Mesothelial cell of epicardium (in vitro differentiated cells): ENCODE results near the gene NUB1. TPM values are rescaled to one million over a fixed set of nuclear protein-coding genes. Genes with fewer than 3 reads are reported as not detected.

Experiments used
- DNase-seq, 2 experiments: peaks; one replicate each; pipeline ENCODE4 v3.0.0; 2021; ENCODE audit warnings: low spot score in 2 of 2; ENCODE audit not compliant: unreplicated experiment in 2 of 2
- H3K27ac Mint-ChIP-seq: 2 replicates; pipeline ENCODE4 v1.8.0; 2021; ENCODE audit warnings: mixed read lengths
- H3K27me3 Mint-ChIP-seq: 2 replicates; pipeline ENCODE4 v1.8.0; 2021; ENCODE audit warnings: low read depth, mixed read lengths
- H3K36me3 Mint-ChIP-seq: 2 replicates; pipeline ENCODE4 v1.8.0; 2021; ENCODE audit warnings: mixed read lengths
- H3K4me1 Mint-ChIP-seq: 2 replicates; pipeline ENCODE4 v1.8.0; 2021; ENCODE audit warnings: mixed read lengths
- H3K4me3 Mint-ChIP-seq: 2 replicates; pipeline ENCODE4 v1.8.0; 2021; ENCODE audit warnings: mild to moderate bottlenecking, moderate library complexity, mixed read lengths
- H3K9me3 Mint-ChIP-seq: 2 replicates; pipeline ENCODE4 v1.8.0; 2021; ENCODE audit warnings: mixed read lengths
- CTCF ChIP-seq: fragments of 200-600 bp; sonication (generic); IDR thresholded peaks from one replicate; pipeline ENCODE4 v1.5.0; 2021; ENCODE audit warnings: antibody characterized with exemption; ENCODE audit not compliant: unreplicated experiment
- total RNA-seq: library from RNA; stranded (reverse); gene quantifications from 3 replicates; pipeline ENCODE4 v1.2.1, GENCODE V29; 2021

The NUB1 gene
- total RNA-seq, 1 donor from 2014 or later = 52.3 TPM

GRCh38 chr7:151320263-151320845 lies 21.3 kb upstream of the NUB1 start:
- H3K4me1 Mint-ChIP-seq = no peaks in the 10 kb centered on the region
- peaks cover 12% of the 10 kb centered on the region for H3K27me3 Mint-ChIP-seq
- no peak for TF ChIP-seq CTCF
- peaks cover 1% of the 10 kb centered on the region for H3K36me3 Mint-ChIP-seq
- no peak overlapping the region for H3K4me3 Mint-ChIP-seq
- peaks cover 20% of the 10 kb centered on the region for H3K9me3 Mint-ChIP-seq
- H3K27ac Mint-ChIP-seq = no peak overlapping the region
- DNase-seq = no peak

GRCh38 chr7:151321341-151321740 lies 20.3 kb upstream of the NUB1 start:
- H3K4me3 Mint-ChIP-seq = no peak overlapping the region
- TF ChIP-seq CTCF = no peak
- peaks cover 19% of the 10 kb centered on the region for H3K27me3 Mint-ChIP-seq
- H3K4me1 Mint-ChIP-seq = no peaks in the 10 kb centered on the region
- H3K9me3 Mint-ChIP-seq = peaks cover 20% of the 10 kb centered on the region
- H3K36me3 Mint-ChIP-seq = peaks cover 1% of the 10 kb centered on the region
- DNase-seq = no peak
- H3K27ac Mint-ChIP-seq = no peak overlapping the region

GRCh38 chr7:151322906-151323305 lies 18.7 kb upstream of the NUB1 start:
- H3K4me1 Mint-ChIP-seq = no peaks in the 10 kb centered on the region
- H3K4me3 Mint-ChIP-seq = no peak overlapping the region
- peaks cover 1% of the 10 kb centered on the region for H3K36me3 Mint-ChIP-seq
- no peak for TF ChIP-seq CTCF
- peaks cover 23% of the 10 kb centered on the region for H3K27me3 Mint-ChIP-seq
- H3K27ac Mint-ChIP-seq = no peak overlapping the region
- H3K9me3 Mint-ChIP-seq = peaks cover 25% of the 10 kb centered on the region
- DNase-seq = no peak

GRCh38 chr7:151327022-151327421 lies 14.6 kb upstream of the NUB1 start:
- no peak overlapping the region for H3K4me3 Mint-ChIP-seq
- no peak for TF ChIP-seq CTCF
- H3K9me3 Mint-ChIP-seq = peaks cover 11% of the 10 kb centered on the region
- peaks cover 23% of the 10 kb centered on the region for H3K27me3 Mint-ChIP-seq
- peaks cover 4% of the 10 kb centered on the region for H3K4me1 Mint-ChIP-seq
- DNase-seq = no peak
- no peak overlapping the region for H3K27ac Mint-ChIP-seq
- H3K36me3 Mint-ChIP-seq = no peaks in the 10 kb centered on the region

- Mint-ChIP-seq H3K4me1 (peaks cover 4% of the 10 kb centered on the region), H3K4me3 (no peak overlapping the region), H3K9me3 (peaks cover 11% of the 10 kb centered on the region), H3K27me3 (peaks cover 23% of the 10 kb centered on the region), H3K27ac (no peak overlapping the region), H3K36me3 (no peaks in the 10 kb centered on the region)
- DNase-seq = no peak
- TF ChIP-seq CTCF = no peak
Observed at GRCh38 chr7:151327659-151328058, 14.0 kb upstream of the NUB1 start.

- Mint-ChIP-seq H3K9me3 (peaks cover 8% of the 10 kb centered on the region), H3K27me3 (peaks cover 15% of the 10 kb centered on the region), H3K36me3 (no peaks in the 10 kb centered on the region), H3K4me3 (no peak overlapping the region), H3K4me1 (peaks cover 4% of the 10 kb centered on the region), H3K27ac (no peak overlapping the region)
- DNase-seq = no peak
- no peak for TF ChIP-seq CTCF
Observed at GRCh38 chr7:151330181-151330580, 11.4 kb upstream of the NUB1 start.
